Upper lobe of left lung (tissue), 6 donors: Measurements from ENCODE around the gene MYMK. TPM values are rescaled to one million over a fixed set of nuclear protein-coding genes. Genes with fewer than 3 reads are reported as not detected.

Experiments
- ATAC-seq, 2 donors: fragments of 200-7000 bp; cut with Tn5 transposase; one replicate each; pipeline ENCODE4 v1.9.1; 2022; ENCODE audit warnings: mild to moderate bottlenecking in 2 of 2, moderate library complexity in 2 of 2; ENCODE audit not compliant: low FRiP score in 2 of 2
- DNase-seq, 2 donors: peaks; one replicate each; pipeline ENCODE4 v3.0.0-alpha.2; 2019 to 2020
- H3K27ac ChIP-seq, 4 donors: fragments of 200-600 bp; sonication (generic); one replicate each; pipeline ENCODE4 v1.5.1; 2016 to 2019
- H3K27me3 ChIP-seq, 4 donors: fragments of 200-600 bp; sonication (generic); one replicate each; pipeline ENCODE4 v1.5.1; 2017 to 2019
- H3K36me3 ChIP-seq, 4 donors: fragments of 200-600 bp; sonication (generic); one replicate each; pipeline ENCODE4 v1.5.1; 2016 to 2019
- H3K4me1 ChIP-seq, 4 donors: fragments of 200-600 bp; sonication (generic); one replicate each; pipeline ENCODE4 v1.5.1; 2018 to 2019
- H3K4me3 ChIP-seq, 4 donors: fragments of 200-600 bp; sonication (generic); one replicate each; pipeline ENCODE4 v1.5.1; 2017 to 2019; ENCODE audit warnings: mild to moderate bottlenecking in 2 of 4, moderate library complexity in 1 of 4
- H3K9me3 ChIP-seq, 4 donors: fragments of 200-600 bp; sonication (generic); one replicate each; pipeline ENCODE4 v1.5.1; 2018 to 2019
- CTCF ChIP-seq, 6 experiments: fragments of 450-650 bp in 4 of 6; fragments of 200-600 bp in 2 of 6; sonication (generic) in 2 of 6; IDR thresholded peaks; one replicate each; pipeline ENCODE4 v1.5.1; 2016 to 2019; ENCODE audit warnings: antibody characterized with exemption in 6 of 6
- EP300 ChIP-seq, 4 donors: sonication (generic); formaldehyde crosslinking; IDR thresholded peaks; one replicate each; pipeline ENCODE4 v1.5.1; 2017; ENCODE audit warnings: antibody characterized with exemption in 4 of 4, control low read depth in 2 of 4
- POLR2A ChIP-seq, 4 donors: fragments of 450-650 bp; IDR thresholded peaks; one replicate each; pipeline ENCODE4 v1.5.1; 2016 to 2017; ENCODE audit warnings: antibody characterized with exemption in 4 of 4, mild to moderate bottlenecking in 2 of 4
- POLR2AphosphoS5 ChIP-seq, 2 donors: sonication (generic); formaldehyde crosslinking; IDR thresholded peaks; one replicate each; pipeline ENCODE4 v1.5.1; 2017; ENCODE audit warnings: antibody characterized with exemption in 2 of 2
- WGBS, 2 donors: methylation state at CpG; one replicate each; pipeline ENCODE4 v1.1.5; 2017 to 2018; 5-methylcytosine and 5-hydroxymethylcytosine counted together
- total RNA-seq, 6 donors: library from RNA; depleted of rRNA in 4 of 6; stranded (reverse); fragments of >200 nt in 4 of 6; gene quantifications; one replicate each; pipeline versions ENCODE4 v1.1.0 to v1.2.1, GENCODE V29; 2016 to 2021
- donor health status: DM: no; HTN: no; CAD: no; lungs with moderate emphysema.
- donor health status: DM: no; HTN: yes; CAD: no; lungs with severe emphysema.

Gene MYMK
- total RNA-seq, 6 donors from 2014 or later = not detected

DNA sequence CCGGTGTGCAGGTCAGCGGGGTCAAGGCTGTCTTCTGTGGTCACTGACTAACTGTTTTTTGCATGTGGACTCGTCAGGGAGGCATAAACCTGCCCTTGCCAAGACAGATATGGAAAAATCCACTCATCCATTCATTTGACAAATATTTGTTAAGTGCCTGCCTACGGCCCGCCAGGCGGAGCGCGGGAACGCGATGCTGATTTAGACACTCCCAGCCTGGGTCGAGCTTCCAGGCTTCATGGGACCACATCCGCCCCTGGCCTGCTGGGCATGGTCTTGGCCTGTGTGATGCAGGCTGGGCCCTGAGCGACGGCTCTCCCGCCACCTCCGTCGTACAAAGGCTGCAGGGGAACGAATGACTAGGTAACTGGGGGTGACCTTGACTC lies 18.1 kb downstream of the MYMK start:
- no peaks in the 10 kb centered on the region for H3K27me3 ChIP-seq
- DNase-seq (peak; percentile 48 to 89), ATAC-seq (peak; percentile 62 to 78)
- H3K27ac ChIP-seq = peak overlapping the region in 3 of 4 donors; percentile 42 to 75 (median 67)
- H3K36me3 ChIP-seq = no peaks in the 10 kb centered on the region
- TF ChIP-seq CTCF (IDR thresholded peaks at IDR 0.05) (no peak), POLR2AphosphoS5 (IDR thresholded peaks at IDR 0.05) (peak; percentile 31 to 41), POLR2A (IDR thresholded peaks at IDR 0.05) (no peak), EP300 (IDR thresholded peaks at IDR 0.05) (no peak)
- H3K4me3 ChIP-seq = no peak overlapping the region
- H3K9me3 ChIP-seq = peaks cover 5 to 11% (median 9%) of the 10 kb centered on the region in 4 donors
- 56 to 74% methylated on average over 7 to 18 of the region's 18 CpGs for WGBS, 2 donors
- H3K4me1 ChIP-seq = peaks cover 13 to 33% (median 14%) of the 10 kb centered on the region in 4 donors

DNA sequence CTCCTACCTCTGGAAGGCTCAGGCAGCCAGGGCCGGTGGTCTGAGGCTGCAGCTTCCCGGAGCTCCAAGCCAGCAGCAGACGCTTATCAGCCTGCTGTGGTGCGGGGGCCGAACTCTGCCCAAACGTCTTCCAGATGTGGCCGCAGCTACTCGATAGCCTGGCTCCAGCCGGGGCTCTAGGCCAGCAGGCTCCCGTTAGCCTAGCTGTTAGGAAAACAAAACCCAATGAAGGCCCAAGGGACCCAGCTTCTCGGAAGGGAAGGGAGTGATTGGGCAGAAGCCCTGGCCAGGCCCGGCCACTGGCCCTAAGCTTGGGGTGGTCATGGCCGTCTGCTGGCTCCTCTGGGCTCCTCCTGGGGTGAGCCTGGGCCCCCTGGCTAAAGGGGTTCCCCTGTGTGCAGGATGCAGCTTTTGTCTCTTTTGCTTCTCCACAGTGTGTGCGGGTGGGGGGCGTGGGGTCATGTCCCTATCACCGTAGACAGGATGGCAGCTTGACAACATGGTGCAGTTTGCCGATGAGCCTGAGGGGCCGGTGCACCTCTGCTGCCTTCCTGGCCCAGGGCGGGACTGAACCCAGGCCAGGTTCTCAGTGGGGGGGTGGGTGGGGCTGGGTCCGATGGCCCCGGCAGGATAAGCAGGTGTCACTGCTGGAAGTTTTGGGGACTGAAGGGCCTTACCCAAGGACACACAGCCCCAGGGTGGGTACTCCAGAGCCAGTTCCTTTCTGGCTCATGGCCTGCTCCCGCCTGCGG lies 18.7 kb downstream of the MYMK start:
- ATAC-seq = peak; percentile 40 to 86

DNA sequence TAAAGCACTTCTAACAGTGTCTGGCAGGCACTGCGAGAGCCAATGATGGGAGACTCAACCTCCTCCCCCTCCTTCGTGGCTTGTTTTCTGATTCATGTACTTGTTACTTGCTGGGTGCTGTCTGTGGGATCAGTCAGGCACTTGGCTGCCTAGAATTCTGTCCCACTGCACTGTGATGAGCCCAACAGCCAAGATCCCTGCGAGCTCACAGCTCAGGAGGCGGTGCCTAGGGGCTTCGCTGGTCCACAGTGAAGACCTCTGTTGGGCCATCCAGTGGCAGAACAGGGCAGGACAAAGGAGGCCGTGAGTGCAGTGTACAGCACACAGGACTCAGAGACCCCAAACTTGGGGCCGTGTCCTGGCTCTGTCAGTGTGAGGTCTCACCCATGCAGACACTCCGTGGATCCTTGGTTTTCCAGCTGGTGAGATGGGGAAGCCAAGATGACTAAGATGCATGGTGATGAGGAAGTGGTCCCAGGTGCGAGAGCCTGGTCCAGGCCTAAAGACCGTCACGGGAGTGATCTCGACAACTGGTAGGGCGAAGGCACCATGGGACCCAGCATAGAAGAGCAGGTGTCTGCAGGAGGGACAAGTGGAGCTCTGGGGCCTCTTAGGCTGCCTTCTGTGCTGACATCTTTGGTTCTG lies 19.5 kb downstream of the MYMK start:
- TF ChIP-seq POLR2AphosphoS5 (IDR thresholded peaks at IDR 0.05) (no peak), CTCF (IDR thresholded peaks at IDR 0.05) (no peak), POLR2A (IDR thresholded peaks at IDR 0.05) (no peak), EP300 (IDR thresholded peaks at IDR 0.05) (no peak)
- Histone ChIP-seq H3K4me1 (peaks cover 13 to 33% (median 14%) of the 10 kb centered on the region in 4 donors), H3K36me3 (no peaks in the 10 kb centered on the region), H3K27ac (peak overlapping the region; percentile 30 to 75 (median 54)), H3K9me3 (peaks cover 8 to 15% (median 14%) of the 10 kb centered on the region in 4 donors), H3K4me3 (no peak overlapping the region), H3K27me3 (no peaks in the 10 kb centered on the region)
- DNase-seq = no peak
- 86 to 91% methylated on average over 7 to 13 of the region's 13 CpGs for WGBS, 2 donors
- ATAC-seq = peak in 1 of 2 donors; percentile 28

More for the DNA sequence above, 18.7 kb downstream of the MYMK start:
- WGBS, 2 donors = 81 to 95% methylated on average over 3 to 21 of the region's 23 CpGs
- Histone ChIP-seq H3K27me3 (no peaks in the 10 kb centered on the region), H3K4me3 (no peak overlapping the region), H3K4me1 (peaks cover 13 to 33% (median 14%) of the 10 kb centered on the region in 4 donors), H3K27ac (peak overlapping the region; percentile 30 to 75 (median 54)), H3K9me3 (peaks cover 8 to 15% (median 14%) of the 10 kb centered on the region in 4 donors), H3K36me3 (no peaks in the 10 kb centered on the region)
- DNase-seq = peak in 1 of 2 donors; percentile 84
- TF ChIP-seq POLR2AphosphoS5 (IDR thresholded peaks at IDR 0.05) (no peak), CTCF (IDR thresholded peaks at IDR 0.05) (no peak), POLR2A (IDR thresholded peaks at IDR 0.05) (no peak), EP300 (IDR thresholded peaks at IDR 0.05) (no peak)

DNA sequence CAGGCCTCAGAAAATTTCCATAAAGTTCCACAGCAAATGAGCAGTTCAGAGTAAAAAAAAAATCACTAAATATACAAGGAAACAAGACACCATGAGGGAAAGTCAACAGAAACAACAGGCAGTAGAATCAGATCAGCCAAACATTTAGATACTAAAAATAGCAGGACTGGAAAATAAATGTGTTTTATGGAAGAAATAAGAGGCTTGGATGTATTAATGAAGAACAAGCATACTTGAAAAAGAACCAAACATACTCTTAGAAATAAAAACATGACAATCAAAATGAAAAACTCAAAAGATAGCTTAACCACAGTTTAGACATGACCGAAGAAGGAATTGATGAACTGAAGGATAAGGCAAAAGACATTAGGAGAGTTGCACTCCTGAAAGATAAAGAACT lies 22.6 kb downstream of the MYMK start:
- peaks cover 8 to 15% (median 14%) of the 10 kb centered on the region in 4 donors for H3K9me3 ChIP-seq
- H3K27me3 ChIP-seq = no peaks in the 10 kb centered on the region
- 96 to 97% methylated on average over 1 of the region's 1 CpG for WGBS, 2 donors
- H3K4me3 ChIP-seq = no peak overlapping the region
- TF ChIP-seq CTCF (IDR thresholded peaks at IDR 0.05) = no peak
- no peak for TF ChIP-seq EP300 (IDR thresholded peaks at IDR 0.05)
- TF ChIP-seq POLR2AphosphoS5 (IDR thresholded peaks at IDR 0.05) = no peak
- TF ChIP-seq POLR2A (IDR thresholded peaks at IDR 0.05) = no peak
- no peak for DNase-seq
- H3K27ac ChIP-seq = no peak overlapping the region
- no peak for ATAC-seq
- no peaks in the 10 kb centered on the region for H3K36me3 ChIP-seq
- H3K4me1 ChIP-seq = peaks cover 0 to 27% (median 6%) of the 10 kb centered on the region in 4 donors
